Middle frontal gyrus (tissue), 1 donor: ENCODE data around the gene MBLAC1.
A peak's percentile ranks its signal among the peaks of the same experiment; 100 is the strongest.
"Not testable (repeated sequence)": the region's sequence is repeated elsewhere in the genome, so short reads cannot be mapped to it uniquely, and the experiment has no call there.

Experiments
- DNase-seq: peaks from one replicate; pipeline ENCODE4 v3.0.0-alpha.2; 2015; ENCODE audit warnings: low spot score; ENCODE audit errors: extremely low spot score

MBLAC1 gene

DNA sequence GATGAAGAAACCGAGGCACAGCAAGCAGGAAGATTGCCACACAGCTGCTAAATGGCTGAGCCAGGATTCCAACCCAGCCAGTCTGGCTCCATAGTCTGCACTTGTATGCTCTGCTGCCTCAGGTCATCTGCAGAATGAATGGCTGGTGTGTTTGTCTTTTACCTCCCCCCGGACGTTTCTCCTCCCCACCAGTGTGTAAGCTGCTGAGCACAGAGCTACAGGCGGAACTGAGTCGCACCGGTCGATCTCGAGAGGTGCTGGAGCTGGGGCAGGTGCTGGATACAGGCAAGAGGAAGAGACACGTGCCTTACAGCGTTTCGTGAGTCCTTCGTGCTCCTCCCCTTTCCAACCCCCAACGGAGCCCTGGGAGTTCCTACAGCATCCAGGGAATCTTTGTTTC is 4.7 kb upstream of the MBLAC1 start:
- DNase-seq: no peak

DNA sequence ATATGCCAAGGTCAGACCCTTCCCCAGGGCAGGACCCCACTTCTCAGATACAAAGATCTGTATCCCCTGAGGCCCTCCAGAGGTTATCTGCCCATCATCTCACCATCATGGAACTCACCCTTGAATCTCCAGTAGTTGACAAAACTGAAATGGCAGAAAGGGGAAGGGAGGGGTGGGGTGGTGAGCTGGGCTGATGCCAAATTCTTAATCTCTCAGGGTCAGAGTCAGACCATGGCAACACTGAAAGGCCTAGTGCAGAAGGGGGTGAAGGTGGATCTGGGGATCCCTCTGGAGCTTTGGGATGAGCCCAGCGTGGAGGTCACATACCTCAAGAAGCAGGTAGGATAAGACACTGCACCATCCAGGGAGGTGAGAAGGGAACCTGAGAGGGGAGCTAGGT is 4.2 kb upstream of the MBLAC1 start:
- no peak for DNase-seq

DNA sequence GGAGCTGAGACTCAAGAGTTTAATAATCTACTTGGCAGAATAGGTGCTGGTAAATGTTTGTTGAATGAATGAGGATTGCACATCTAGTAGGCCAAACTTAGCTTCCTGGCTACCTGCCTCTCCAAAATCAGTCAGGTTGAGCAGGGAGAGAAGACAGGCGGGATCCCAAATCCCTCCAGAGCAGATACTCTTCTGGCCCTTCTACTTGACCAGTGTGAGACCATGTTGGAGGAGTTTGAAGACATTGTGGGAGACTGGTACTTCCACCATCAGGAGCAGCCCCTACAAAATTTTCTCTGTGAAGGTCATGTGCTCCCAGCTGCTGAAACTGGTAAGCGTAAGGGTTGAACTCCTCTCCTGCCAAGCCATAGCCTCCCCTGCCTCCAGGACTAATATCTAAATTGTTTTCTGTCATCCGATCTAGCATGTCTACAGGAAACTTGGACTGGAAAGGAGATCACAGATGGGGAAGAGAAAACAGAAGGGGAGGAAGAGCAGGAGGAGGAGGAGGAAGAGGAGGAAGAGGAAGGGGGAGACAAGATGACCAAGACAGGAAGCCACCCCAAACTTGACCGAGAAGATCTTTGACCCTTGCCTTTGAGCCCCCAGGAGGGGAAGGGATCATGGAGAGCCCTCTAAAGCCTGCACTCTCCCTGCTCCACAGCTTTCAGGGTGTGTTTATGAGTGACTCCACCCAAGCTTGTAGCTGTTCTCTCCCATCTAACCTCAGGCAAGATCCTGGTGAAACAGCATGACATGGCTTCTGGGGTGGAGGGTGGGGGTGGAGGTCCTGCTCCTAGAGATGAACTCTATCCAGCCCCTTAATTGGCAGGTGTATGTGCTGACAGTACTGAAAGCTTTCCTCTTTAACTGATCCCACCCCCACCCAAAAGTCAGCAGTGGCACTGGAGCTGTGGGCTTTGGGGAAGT is 2.2 kb upstream of the MBLAC1 start:
- no peak for DNase-seq

DNA sequence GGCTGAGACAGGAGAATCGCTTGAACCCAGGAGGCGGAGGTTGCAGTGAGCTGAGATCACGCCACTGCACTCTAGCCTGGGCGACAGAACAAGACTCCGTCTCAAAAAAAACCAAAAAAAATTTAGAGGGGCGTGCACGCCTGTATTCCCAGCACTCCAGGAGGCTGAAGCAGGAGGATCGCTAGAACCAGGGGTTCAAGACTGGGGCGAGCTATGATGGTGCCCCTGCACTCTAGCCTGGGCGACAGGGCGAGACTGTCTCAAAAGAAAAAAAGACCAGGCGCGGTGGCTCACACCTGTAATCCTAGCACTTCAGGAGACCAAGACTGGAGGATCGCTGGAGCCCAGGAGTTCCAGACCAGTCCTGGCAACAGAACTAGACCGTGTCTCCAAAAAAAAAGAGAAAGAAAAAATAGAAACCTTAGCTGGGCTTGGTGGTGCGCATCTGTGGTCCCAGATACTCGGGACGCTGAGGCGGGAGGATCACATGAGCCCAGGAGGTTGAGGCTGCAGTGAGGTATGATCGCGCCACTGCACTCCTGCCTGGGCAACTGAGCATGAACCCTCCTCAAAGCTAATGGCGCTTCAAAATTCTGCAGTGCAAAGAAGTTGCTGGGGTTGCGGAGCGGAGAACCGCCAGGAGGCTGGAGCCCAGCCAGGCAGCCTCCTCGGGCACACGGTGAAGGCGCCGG is 382 bp upstream of the MBLAC1 start:
- DNase-seq: no peak

DNA sequence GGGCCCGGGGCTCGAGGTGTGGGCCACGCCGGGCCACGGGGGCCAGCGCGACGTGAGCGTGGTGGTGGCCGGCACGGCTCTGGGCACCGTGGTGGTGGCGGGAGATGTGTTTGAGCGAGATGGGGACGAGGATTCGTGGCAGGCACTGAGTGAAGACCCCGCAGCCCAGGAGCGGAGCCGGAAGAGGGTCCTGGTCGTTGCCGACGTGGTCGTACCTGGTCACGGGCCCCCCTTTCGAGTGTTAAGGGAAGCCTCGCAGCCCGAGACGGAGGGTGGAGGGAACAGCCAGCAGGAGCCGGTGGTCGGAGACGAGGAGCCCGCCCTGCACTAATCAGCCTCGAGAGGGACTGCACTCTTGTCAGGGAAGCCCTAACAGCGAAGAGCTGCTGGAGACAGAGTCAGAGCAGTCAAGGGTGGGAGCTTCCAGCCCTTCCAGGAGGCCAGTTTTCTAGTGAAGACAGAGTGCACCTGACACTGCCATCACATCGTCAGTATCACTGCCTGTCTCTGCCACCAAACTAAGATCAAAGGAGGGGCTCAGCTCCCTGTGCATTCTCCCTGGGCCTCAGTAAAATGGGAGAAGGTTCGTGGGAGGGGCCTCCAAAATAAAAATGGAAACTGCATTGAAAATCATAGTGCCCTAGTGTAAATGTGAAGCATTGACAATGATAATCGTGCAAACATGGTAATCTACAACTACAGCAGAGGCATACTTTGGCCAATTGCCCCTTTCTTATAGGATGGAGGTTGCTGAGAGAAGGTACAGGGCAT is 1.3 kb downstream of the MBLAC1 start:
- no peak for DNase-seq

DNA sequence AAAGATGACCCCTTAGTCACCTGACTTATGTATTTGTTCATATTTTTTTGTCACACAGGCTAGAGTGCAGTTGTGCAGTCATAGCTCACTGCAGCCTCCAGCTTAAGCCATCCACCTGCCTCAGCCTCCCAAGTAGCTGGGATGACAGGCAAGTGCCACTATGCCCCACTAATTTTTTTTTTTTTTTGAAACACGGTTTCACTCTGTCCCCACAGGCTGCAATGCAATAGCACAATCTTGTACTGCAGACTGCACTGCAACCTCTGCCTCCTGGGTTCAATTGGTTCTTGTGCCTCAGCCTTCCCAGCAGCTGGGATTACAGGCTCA is 1.8 kb downstream of the MBLAC1 start:
- no peak for DNase-seq

DNA sequence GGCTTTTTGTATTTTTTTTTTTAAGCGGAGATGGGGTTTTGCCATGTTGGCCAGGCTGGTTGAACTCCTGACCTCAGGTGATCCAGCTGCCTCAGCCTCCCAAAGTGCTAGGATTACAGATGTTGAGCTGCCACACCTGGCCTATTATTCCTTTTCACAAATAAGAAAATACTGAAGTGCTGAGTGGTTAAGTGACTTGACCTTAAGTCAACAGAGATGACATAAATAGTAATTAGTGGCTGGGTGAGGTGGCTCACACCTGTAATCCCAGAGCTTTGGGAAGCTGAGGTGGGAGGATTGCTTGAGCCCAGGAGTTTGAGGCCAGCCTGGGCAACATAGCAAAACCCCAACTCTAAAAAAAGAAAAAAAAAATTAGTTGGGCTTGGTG is 3.4 kb downstream of the MBLAC1 start:
- DNase-seq: not testable (repeated sequence)

DNA sequence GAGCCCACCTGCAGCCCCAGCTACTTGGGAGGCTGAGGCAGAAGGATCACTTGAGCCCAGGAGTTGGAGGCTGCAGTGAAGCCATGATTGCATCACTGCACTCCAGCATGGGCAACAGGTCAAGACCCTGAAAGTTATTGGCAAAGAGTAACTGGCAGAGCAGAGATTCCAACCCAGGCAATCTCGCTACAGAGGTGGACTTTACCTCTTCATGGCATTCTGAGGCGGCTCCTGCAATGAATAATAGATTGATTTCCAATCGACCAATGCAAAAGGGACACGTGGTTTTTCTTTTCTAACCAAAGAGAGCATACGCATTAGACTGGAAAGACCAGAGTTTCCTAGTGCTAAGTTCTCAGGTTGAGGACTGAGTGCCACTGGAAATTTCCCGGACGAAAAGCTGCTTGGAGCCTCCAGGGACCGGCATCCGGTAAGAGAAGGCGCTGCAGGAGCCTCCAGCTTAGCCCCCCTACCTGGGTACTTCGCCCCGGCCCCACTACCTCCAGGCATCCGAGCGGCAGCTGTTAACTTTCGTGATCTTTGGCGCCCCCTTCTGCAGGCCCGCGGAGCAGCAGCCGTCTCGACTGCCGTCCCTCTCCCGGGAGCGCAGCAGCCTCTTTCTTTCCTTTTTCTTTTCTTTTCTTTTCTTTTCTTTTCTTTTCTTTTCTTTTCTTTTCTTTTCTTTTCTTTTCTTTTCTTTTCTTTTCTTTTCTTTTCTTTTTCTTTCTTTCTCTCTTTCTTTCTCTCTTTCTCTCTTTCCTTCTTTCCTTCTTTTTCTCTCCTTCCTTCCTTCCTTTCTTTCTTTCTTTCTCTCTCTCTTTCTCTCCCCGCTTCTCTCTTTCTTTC is 4.1 kb downstream of the MBLAC1 start:
- no peak for DNase-seq

DNA sequence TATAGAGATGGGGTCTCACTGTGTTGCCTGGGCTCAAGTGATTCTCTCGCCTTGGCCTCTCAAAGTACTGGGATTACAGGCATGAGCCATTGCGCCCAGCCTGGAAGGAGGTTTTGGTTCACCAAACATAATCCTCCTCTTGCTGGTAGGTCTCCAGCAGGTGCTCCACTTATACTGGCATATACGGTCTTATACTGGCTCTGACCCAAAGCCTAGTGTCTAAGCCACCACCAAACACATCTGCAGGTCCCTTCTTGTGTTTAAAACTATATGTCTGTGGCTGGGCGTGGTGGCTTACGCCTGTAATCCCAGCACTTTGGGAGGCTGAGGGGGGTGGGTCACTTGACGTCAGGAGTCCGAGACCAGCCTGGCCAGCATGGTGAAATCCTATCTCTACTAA is 5.4 kb downstream of the MBLAC1 start:
- no peak for DNase-seq

DNA sequence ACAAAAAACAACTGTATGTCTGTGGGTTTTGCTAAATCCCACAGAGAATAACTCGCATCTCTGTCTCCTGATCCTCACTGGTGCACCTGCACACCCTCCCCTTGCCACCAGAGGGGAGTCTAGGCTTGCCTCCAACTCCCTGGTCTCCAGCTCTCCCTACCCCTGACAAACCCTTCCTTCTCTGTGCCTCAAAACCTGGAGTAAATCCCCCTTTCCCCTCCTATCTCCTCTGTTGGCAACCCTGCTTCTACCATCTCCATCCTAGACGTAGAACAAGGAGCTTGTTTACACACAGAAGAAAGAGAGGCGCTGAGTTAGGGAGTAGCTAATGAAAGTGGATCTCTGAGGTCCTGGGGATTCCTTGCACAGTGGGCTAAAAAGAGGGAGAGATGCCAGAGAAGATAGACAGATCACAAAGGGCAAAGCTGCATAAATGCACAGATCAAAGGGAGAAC is 6.0 kb downstream of the MBLAC1 start:
- no peak for DNase-seq

DNA sequence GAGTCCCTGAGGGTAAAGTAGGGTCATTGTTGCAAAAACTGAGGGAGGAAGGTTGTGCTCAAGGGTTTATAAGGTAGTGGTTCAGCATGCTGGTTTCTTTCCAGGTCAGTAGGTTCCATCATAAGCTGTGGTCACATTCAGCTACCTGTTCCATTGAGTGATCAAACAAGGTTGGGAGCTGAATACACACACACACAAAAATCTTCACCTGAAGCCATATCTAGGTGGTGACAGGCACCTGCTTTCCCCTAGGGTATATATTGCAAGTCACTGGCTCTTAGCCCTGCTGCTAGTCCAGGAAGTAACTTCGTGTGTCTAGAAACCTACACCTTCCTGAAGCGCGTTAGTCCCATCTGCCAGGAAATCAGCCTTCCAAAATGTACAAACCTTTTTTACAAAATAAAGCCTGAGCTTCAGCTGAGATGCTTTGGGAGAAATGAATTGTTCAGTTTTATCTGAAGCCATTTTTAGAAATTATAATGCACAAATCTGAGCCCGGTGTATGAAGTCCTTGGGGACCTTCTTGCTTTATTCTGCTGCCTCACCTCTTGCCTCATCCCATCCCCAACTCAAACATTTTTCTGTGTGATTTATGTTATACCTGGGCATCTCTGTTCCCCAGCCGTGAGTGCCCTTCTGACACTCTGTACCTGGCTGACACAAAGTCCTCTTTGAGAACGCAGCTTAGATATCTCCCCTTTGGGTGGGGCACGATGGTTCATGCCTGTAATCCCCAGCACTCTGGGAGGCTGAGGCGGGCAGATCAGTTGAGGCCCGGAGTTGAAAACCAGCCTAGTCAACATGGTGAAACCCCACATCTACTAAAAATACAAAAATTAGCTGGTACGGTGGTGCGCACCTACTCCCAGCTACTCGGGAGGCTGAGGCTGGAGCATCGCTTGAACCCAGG is 11.3 kb downstream of the MBLAC1 start:
- no peak for DNase-seq

DNA sequence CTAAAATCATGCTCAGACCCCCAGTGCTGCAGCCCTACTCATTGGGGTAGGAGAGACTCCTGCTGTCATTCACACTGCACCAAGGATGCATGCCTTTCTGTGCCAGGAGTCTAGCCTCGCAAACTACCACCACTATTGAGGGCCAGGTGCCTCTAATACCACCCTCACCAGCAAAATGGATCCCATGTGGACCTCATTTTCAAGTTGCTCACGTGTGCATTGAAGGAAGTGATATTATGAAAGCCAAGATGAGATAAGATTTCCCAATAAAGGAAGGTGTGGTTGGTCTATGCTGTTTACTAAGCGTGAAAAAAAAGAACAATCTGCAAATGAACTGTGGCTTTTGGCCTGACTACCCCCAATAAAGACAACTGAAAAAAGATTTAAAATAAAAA is 14.8 kb downstream of the MBLAC1 start:
- DNase-seq: no peak

DNA sequence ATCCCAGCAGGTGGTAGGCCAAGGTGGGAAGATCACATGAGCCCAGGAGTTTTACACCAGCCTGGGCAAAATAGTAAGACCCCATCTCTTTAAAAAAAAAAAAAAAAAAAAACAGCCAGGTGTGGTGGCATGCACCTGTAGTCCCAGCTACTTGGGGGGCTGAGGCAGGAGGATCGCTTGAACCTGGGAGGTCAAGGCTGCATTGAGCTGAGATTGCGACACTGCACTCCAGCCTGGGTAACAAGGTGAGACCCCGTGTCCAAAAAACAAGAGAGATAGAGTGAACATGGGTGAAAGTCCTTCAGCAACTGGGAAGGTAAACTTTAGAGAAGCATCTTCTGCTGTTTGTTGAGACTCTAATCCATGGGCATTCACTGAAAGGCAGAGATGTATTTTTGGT is 15.7 kb downstream of the MBLAC1 start:
- no peak for DNase-seq

DNA sequence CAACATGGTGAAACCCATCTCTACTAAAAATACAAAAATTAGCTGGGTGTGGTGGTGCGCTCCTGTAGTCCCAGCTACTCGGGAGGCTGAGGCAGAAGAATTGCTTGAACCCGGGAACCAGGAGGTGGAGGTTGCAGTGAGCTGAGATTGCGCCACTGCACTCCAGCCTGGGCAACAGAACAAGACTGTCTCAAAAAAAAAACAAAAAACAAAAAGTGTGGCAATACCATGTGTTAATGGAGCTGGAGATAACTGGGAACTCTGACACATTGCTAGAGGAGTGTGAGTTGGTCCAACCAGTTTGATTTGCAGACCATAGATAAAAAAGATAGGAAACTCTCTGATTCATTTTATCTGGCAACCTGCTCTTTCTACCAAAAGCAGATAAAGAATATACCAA is 19.6 kb downstream of the MBLAC1 start:
- DNase-seq: not testable (repeated sequence)

DNA sequence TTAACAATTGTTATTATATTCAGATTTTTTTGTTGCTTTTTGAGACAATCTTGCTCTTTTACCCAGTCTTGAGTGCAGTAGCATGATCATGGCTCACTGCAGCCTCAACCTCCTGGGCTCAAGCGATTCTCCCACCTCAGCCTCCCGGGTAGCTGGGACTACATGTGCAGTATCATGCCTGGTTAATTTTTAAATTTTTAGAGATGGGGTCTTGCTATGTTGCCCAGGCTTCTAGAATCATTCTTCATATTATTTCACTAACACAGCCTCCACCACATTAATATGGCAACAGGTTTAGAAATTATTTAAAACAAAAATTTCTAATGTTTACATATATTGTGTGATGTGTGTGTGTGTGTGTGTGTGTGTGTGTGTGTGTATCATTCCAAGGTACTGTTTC is 20.5 kb downstream of the MBLAC1 start:
- DNase-seq: no peak

DNA sequence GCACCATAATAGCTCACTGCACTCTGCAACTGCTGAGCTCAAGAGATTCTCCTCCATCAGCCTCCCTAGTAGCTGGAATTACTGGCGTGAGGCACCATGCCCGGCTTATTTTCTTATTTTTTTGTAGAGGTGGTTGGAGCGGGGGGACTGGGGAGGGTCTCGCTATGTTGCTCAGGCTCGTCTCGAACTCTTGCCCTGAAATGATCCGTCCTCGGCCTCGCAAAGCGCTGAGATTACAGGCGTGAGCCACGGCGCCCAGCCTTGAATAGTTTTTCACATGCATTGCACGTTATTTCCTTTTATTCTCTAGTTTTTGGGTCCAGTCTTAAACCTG is 21.4 kb downstream of the MBLAC1 start:
- DNase-seq: no peak

DNA sequence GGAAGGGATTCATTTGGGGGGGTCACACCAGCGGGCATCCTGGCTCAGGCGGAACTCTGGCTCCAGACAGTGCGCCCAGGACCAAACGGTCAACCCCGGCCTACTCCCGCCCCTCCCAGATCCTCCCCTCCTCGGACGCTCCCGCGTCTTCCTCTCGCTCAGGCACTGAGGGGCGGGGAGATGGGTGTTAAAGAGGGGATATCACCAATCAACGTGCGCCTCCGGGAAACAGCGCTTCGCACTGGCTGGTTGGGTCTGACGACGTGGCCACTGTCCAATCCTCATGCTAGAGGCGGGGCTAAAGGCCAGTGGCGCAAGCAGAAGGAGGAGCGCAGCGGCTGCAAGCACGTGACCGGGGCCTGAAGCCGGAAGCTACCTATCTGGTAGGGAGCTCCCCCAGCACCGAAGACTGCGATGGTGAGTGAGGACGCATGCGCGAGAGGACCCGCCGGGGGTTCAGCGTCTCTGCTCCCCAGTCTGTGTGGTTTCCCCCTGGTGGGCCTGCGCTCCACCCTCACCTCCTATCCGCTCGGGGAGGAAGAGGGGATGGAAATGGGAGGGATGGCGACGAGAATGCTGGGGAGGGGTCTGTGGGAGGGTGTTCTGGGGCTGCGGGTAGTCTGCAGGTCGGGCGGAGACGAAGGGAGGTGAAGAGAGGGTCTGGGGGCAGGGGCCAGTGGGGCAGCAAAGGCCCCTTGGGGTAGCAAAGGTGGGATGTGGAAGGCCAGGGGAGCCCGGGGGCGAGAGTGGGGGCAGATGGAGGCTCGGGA is 22.0 kb downstream of the MBLAC1 start, which contains the start of gene LAMTOR4:
LAMTOR4 (plus strand) TSS at position 360 of the 770 bp plus-strand sequence; CDS start at position 415, 55 bp downstream.
- DNase-seq: peak; percentile 98

DNA sequence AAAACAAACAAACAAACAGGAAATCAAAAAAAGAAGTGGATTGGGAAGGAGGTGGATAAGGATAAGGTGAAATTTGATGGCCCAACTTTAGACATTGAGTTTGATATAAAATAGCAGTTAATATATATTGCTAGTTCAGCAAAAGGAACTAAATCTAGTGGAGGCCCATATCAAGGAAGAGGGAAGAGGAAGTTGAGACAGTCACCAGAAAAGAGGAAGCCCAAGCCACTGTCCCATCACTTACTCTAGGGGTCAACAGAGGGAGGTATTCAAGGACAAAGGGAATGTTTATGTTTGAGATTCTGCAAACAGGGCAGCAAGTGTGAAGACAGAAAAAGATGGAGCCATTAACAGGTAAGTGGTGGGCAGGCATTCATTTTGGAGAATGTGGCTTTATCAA is 25.6 kb downstream of the MBLAC1 start:
- DNase-seq: no peak

DNA sequence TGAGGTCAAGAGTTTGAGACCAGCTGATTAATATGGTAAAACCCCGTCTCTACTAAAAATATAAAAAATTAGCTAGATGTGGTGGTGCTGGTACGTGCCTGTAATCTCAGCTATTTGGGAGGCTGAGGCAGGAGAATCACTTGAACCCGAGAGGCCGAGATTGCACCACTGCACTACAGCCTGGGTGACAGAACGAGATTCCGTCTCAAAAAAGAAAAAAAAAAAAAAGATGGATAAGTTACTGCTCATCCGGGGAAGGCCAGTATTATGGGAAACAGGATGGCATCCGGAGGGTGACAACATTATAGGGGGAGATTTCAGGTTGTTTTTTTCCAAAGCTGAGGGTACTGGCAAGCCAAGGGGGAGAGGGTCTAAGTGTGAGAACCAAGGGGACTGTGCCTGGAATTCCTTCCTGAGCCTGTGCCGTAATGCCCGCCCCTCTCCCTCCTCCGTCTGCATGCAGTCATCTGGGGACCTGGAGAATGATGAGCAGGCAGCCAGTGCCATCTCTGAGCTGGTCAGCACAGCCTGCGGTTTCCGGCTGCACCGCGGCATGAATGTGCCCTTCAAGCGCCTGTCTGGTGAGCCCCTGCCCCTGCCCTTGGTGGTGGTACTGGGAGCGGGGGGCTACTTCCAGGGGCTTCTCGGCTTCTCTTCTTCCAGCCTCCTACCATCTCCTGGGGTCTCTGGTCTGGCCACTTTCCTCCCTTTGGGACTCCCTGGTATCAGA is 26.3 kb downstream of the MBLAC1 start:
- no peak for DNase-seq
